ENCODE measurements around the gene KDSR. TPM values are rescaled to one million over a fixed set of nuclear protein-coding genes. Genes with fewer than 3 reads are reported as not detected.

KDSR gene
- total and polyA plus RNA-seq, 4 donors, result 11.3 to 37.2 (median 31.4) TPM

DNA sequence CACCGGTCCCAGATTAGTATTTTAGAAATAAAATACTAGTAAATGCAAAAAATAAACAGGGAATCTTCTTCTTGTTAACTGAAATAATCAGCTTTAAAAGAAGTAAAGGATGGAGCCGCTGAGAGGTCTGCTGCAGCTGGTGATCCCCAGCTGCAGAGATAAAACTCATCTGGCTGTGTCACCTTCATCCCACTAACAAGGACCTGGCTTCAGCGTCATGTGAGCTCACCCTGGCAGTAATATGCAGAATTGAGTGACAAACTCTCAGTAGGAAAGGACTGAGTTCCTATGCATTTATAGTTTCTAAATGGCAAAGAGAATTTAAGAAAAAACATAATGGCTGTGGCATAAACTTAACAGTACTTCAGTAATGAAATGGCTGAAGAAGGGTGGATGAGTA, 27.9 kb upstream of the KDSR start:
- TF ChIP-seq, protein P1, sequence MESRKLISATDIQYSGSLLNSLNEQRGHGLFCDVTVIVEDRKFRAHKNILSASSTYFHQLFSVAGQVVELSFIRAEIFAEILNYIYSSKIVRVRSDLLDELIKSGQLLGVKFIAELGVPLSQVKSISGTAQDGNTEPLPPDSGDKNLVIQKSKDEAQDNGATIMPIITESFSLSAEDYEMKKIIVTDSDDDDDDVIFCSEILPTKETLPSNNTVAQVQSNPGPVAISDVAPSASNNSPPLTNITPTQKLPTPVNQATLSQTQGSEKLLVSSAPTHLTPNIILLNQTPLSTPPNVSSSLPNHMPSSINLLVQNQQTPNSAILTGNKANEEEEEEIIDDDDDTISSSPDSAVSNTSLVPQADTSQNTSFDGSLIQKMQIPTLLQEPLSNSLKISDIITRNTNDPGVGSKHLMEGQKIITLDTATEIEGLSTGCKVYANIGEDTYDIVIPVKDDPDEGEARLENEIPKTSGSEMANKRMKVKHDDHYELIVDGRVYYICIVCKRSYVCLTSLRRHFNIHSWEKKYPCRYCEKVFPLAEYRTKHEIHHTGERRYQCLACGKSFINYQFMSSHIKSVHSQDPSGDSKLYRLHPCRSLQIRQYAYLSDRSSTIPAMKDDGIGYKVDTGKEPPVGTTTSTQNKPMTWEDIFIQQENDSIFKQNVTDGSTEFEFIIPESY (IDR thresholded peaks at IDR 0.05), result no peak
- no peak for TF ChIP-seq HNF4G (IDR thresholded peaks at IDR 0.05)
- TF ChIP-seq, protein P2, sequence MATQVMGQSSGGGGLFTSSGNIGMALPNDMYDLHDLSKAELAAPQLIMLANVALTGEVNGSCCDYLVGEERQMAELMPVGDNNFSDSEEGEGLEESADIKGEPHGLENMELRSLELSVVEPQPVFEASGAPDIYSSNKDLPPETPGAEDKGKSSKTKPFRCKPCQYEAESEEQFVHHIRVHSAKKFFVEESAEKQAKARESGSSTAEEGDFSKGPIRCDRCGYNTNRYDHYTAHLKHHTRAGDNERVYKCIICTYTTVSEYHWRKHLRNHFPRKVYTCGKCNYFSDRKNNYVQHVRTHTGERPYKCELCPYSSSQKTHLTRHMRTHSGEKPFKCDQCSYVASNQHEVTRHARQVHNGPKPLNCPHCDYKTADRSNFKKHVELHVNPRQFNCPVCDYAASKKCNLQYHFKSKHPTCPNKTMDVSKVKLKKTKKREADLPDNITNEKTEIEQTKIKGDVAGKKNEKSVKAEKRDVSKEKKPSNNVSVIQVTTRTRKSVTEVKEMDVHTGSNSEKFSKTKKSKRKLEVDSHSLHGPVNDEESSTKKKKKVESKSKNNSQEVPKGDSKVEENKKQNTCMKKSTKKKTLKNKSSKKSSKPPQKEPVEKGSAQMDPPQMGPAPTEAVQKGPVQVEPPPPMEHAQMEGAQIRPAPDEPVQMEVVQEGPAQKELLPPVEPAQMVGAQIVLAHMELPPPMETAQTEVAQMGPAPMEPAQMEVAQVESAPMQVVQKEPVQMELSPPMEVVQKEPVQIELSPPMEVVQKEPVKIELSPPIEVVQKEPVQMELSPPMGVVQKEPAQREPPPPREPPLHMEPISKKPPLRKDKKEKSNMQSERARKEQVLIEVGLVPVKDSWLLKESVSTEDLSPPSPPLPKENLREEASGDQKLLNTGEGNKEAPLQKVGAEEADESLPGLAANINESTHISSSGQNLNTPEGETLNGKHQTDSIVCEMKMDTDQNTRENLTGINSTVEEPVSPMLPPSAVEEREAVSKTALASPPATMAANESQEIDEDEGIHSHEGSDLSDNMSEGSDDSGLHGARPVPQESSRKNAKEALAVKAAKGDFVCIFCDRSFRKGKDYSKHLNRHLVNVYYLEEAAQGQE (IDR thresholded peaks at IDR 0.05), result no peak
- no peak for TF ChIP-seq EGR1 (IDR thresholded peaks at IDR 0.05; ENCODE audit: low read depth in 2 of 2)
- no peak for TF ChIP-seq RXRA (IDR thresholded peaks at IDR 0.05)
- TF ChIP-seq SP1 (IDR thresholded peaks at IDR 0.05), result no peak
- TF ChIP-seq FOXA1 (IDR thresholded peaks at IDR 0.05), result no peak
- no peak for DNase-seq (ENCODE audit: low spot score)
- Histone ChIP-seq H3K4me3 (ENCODE audit: low read depth in 1 of 3, low read length in 3 of 3) (no peak overlapping the region), H3K4me1 (ENCODE audit: control insufficient read depth in 4 of 4, insufficient read depth in 4 of 4, low read length in 3 of 4) (peaks cover 2 to 10% (median 8%) of the 10 kb centered on the region in 4 donors), H3K36me3 (ENCODE audit: control insufficient read depth in 4 of 4, insufficient read depth in 3 of 4, low read depth in 1 of 4, low read length in 3 of 4) (peaks cover 3 to 36% (median 14%) of the 10 kb centered on the region in 4 donors), H3K9ac (ENCODE audit: low read depth in 1 of 2, low read length in 2 of 2) (no peak overlapping the region), H3K9me3 (ENCODE audit: control insufficient read depth in 4 of 4, low read length in 3 of 4) (no peaks in the 10 kb centered on the region), H3K27me3 (ENCODE audit: control insufficient read depth in 4 of 4, insufficient read depth in 4 of 4, low read length in 3 of 4) (no peaks in the 10 kb centered on the region), H3K27ac (ENCODE audit: low read depth in 1 of 2, low read length in 2 of 2) (no peak overlapping the region)
- 95% methylated on average over 3 of the region's 3 CpGs for WGBS

DNA sequence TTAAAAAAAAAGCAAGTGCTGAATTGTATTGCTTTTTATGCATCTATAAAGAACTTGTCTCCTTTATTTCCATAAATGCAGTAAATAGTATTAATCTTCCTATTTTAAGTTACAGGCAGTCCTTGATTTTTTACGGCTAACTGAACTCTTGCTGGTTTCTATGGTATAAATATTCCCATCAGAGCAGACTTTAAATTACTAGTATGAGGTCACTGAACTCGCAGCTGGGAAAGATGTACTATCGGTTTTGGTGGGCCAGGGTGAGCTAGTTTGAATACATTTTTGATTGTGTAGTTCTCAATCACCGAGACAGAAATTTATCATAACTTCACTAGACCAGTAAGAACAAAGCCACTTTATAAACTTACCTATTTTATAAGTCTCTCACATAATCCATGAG, 20.9 kb upstream of the KDSR start:
- Histone ChIP-seq H3K36me3 (ENCODE audit: control insufficient read depth in 4 of 4, insufficient read depth in 3 of 4, low read depth in 1 of 4, low read length in 3 of 4) (peaks cover 3 to 16% (median 6%) of the 10 kb centered on the region in 4 donors), H3K4me1 (ENCODE audit: control insufficient read depth in 4 of 4, insufficient read depth in 4 of 4, low read length in 3 of 4) (peaks cover 0 to 13% (median 12%) of the 10 kb centered on the region in 4 donors), H3K9me3 (ENCODE audit: control insufficient read depth in 4 of 4, low read length in 3 of 4) (peaks cover 0 to 1% (median 0%) of the 10 kb centered on the region in 4 donors), H3K9ac (ENCODE audit: low read depth in 1 of 2, low read length in 2 of 2) (no peak overlapping the region), H3K4me3 (ENCODE audit: low read depth in 1 of 3, low read length in 3 of 3) (no peak overlapping the region), H3K27me3 (ENCODE audit: control insufficient read depth in 4 of 4, insufficient read depth in 4 of 4, low read length in 3 of 4) (no peaks in the 10 kb centered on the region), H3K27ac (ENCODE audit: low read depth in 1 of 2, low read length in 2 of 2) (no peak overlapping the region)
- DNase-seq (ENCODE audit: low spot score), result no peak
- TF ChIP-seq EGR1 (IDR thresholded peaks at IDR 0.05; ENCODE audit: low read depth in 2 of 2) (no peak), TAF1 (conservative IDR thresholded peaks at IDR 0.05) (no peak), YY1 (IDR thresholded peaks at IDR 0.05) (no peak), GABPA (IDR thresholded peaks at IDR 0.05 in 1 of 2, conservative IDR thresholded peaks at IDR 0.05 in 1 of 2) (no peak), RAD21 (IDR thresholded peaks at IDR 0.05) (no peak), NR2F2 (IDR thresholded peaks at IDR 0.05) (no peak), FOXA1 (IDR thresholded peaks at IDR 0.05) (no peak), FOXA2 (IDR thresholded peaks at IDR 0.05) (no peak), HNF4G (IDR thresholded peaks at IDR 0.05) (no peak)
- TF ChIP-seq, protein P3, sequence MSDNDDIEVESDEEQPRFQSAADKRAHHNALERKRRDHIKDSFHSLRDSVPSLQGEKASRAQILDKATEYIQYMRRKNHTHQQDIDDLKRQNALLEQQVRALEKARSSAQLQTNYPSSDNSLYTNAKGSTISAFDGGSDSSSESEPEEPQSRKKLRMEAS (IDR thresholded peaks at IDR 0.05), result no peak
- TF ChIP-seq, protein P2 (IDR thresholded peaks at IDR 0.05), result no peak
- TF ChIP-seq, protein P4, sequence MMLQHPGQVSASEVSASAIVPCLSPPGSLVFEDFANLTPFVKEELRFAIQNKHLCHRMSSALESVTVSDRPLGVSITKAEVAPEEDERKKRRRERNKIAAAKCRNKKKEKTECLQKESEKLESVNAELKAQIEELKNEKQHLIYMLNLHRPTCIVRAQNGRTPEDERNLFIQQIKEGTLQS (IDR thresholded peaks at IDR 0.05), result no peak
- TF ChIP-seq, protein P1 (IDR thresholded peaks at IDR 0.05), result no peak
- 87% methylated on average over 4 of the region's 4 CpGs for WGBS

Measured in liver (tissue), 9 donors.